ELR (cell line): ENCODE measurements around the gene PIEZO2.

Experiments used
- DNase-seq: peaks from one replicate; pipeline ENCODE4 v3.0.0-alpha.2; 2015; ENCODE audit warnings: low read depth

The PIEZO2 gene

GRCh38 chr18:11112286-11112685 is 37.1 kb downstream of the PIEZO2 start:
- DNase-seq, result no peak

GRCh38 chr18:11110509-11110908 is 38.9 kb downstream of the PIEZO2 start:
- no peak for DNase-seq

GRCh38 chr18:11108947-11109346 is 40.4 kb downstream of the PIEZO2 start:
- DNase-seq, result no peak

GRCh38 chr18:11106894-11107293 is 42.5 kb downstream of the PIEZO2 start:
- DNase-seq, result no peak

GRCh38 chr18:11105463-11105862 is 43.9 kb downstream of the PIEZO2 start:
- no peak for DNase-seq

- DNase-seq, result no peak
Observed at GRCh38 chr18:11104307-11104706, 45.1 kb downstream of the PIEZO2 start.

GRCh38 chr18:11096839-11097750 is 52.3 kb downstream of the PIEZO2 start:
- peak; percentile 24 for DNase-seq

GRCh38 chr18:11096411-11096810 is 53.0 kb downstream of the PIEZO2 start:
- peak; percentile 26 for DNase-seq

GRCh38 chr18:11095674-11096293 is 53.6 kb downstream of the PIEZO2 start:
- DNase-seq, result no peak

GRCh38 chr18:11095211-11095610 is 54.2 kb downstream of the PIEZO2 start:
- DNase-seq, result no peak

GRCh38 chr18:11091746-11092145 is 57.6 kb downstream of the PIEZO2 start:
- DNase-seq, result peak; percentile 4

GRCh38 chr18:11089931-11090715 is 59.2 kb downstream of the PIEZO2 start:
- DNase-seq, result no peak

GRCh38 chr18:11081009-11081532 is 68.3 kb downstream of the PIEZO2 start:
- no peak for DNase-seq

GRCh38 chr18:11078491-11078890 is 70.9 kb downstream of the PIEZO2 start:
- no peak for DNase-seq

GRCh38 chr18:11077548-11078187 is 71.7 kb downstream of the PIEZO2 start:
- DNase-seq, result no peak

GRCh38 chr18:11074889-11075288 is 74.5 kb downstream of the PIEZO2 start:
- no peak for DNase-seq

GRCh38 chr18:11073971-11074370 is 75.4 kb downstream of the PIEZO2 start:
- DNase-seq, result no peak

GRCh38 chr18:11072632-11073031 is 76.7 kb downstream of the PIEZO2 start:
- DNase-seq, result no peak

GRCh38 chr18:11071300-11071699 is 78.1 kb downstream of the PIEZO2 start:
- no peak for DNase-seq

- DNase-seq, result no peak
Observed at GRCh38 chr18:11070593-11070992, 78.8 kb downstream of the PIEZO2 start.

GRCh38 chr18:11066038-11066437 is 83.3 kb downstream of the PIEZO2 start:
- DNase-seq, result no peak
